PC-9 (cell line): ENCODE data around the gene SFI1.

ENCODE experiments used
- CTCF ChIP-seq: fragments of 200-600 bp; sonication (generic); conservative IDR thresholded peaks from 2 replicates; pipeline ENCODE4 v1.6.1; 2017; ENCODE audit warnings: mixed run types, antibody characterized with exemption, mild to moderate bottlenecking, moderate library complexity
- EZH2 ChIP-seq: fragments of 200-600 bp; sonication (generic); IDR thresholded peaks from 2 replicates; pipeline ENCODE4 v1.8.0; 2017; ENCODE audit warnings: antibody characterized with exemption, low read depth

DNA sequence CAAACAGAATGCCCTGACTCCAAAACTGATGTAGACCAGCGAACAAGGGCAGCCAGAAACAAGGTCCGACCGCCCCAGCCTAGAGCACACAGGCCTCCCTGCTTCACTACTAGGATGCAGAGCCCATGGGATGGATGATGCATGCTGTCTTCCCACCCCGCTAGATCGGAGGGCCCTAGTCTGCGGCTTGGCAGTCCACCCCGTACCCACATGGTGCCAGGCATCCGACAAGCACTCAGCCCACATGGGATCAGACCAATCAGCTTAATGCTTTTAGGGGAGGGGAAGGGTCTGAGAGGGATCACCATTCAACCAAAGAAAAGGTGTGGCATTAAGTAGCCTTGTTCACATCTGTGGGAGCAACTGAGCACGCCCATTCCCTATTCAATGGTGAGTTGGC is 135.1 kb downstream of the SFI1 start:
- TF ChIP-seq CTCF (no peak), EZH2 (no peak)
